Omental fat pad (tissue), 4 donors: ENCODE measurements around the gene LTB. TPM values are rescaled to one million over a fixed set of nuclear protein-coding genes. Genes with fewer than 3 reads are reported as not detected.
A peak's percentile ranks its signal among the peaks of the same experiment; 100 is the strongest.

Source experiments
- ATAC-seq: fragments of 150-250 bp; one replicate; pipeline ENCODE4 v1.9.1; 2016; ENCODE audit warnings: mild to moderate bottlenecking, moderate library complexity; ENCODE audit not compliant: low FRiP score
- DNase-seq: peaks from one replicate; pipeline ENCODE4 v3.0.0-alpha.2; 2019; ENCODE audit warnings: low spot score
- total RNA-seq, 4 donors: library from RNA; depleted of rRNA; stranded (reverse); fragments of >200 nt; gene quantifications; one replicate each; pipeline ENCODE4 v1.1.0, GENCODE V29; 2016
- TF ChIP-seq, protein P1 (sequence below), 3 donors: fragments of 450-650 bp; IDR thresholded peaks; one replicate each; pipeline ENCODE4 v1.5.1; 2016 to 2017; ENCODE audit warnings: antibody characterized with exemption in 3 of 3, mild to moderate bottlenecking in 3 of 3, moderate library complexity in 2 of 3

The LTB gene
- total RNA-seq, 4 donors from 2014 or later = 0.72 to 5.5 (median 1.9) TPM

DNA sequence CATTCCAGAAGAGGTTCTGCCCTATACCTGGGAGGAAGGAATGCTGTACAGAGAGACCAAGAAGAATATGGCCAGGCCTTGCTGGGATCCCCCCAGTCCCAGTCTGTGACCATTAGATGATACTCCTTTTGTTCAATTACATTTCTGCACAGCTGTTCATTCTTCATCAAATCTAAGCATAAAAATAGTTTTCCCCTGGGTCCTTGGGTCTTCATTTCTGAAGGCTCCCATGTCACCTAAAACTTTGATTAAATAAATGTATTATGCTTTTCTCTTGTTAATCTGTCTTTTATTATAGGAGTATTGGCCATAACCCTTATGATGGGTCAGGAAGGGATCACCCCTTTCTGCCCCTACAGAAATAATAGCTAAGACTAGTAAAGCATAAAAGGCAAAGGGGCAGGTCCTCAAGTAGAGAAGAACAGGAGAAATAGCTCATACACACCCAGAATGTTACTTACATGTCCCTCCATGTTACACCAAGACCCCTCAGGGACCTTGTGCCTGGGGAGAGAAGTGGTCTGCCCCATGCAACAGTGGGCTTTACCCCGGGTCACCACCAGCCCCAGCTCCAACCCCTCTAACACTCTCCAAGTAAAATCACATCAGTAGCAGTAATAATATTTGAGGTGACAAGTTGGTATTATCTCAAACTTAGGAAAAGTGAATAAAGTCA, 12.2 kb downstream of the LTB start:
- TF ChIP-seq, protein P1, sequence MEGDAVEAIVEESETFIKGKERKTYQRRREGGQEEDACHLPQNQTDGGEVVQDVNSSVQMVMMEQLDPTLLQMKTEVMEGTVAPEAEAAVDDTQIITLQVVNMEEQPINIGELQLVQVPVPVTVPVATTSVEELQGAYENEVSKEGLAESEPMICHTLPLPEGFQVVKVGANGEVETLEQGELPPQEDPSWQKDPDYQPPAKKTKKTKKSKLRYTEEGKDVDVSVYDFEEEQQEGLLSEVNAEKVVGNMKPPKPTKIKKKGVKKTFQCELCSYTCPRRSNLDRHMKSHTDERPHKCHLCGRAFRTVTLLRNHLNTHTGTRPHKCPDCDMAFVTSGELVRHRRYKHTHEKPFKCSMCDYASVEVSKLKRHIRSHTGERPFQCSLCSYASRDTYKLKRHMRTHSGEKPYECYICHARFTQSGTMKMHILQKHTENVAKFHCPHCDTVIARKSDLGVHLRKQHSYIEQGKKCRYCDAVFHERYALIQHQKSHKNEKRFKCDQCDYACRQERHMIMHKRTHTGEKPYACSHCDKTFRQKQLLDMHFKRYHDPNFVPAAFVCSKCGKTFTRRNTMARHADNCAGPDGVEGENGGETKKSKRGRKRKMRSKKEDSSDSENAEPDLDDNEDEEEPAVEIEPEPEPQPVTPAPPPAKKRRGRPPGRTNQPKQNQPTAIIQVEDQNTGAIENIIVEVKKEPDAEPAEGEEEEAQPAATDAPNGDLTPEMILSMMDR (IDR thresholded peaks at IDR 0.05) = no peak
- DNase-seq = no peak
- no peak for ATAC-seq

DNA sequence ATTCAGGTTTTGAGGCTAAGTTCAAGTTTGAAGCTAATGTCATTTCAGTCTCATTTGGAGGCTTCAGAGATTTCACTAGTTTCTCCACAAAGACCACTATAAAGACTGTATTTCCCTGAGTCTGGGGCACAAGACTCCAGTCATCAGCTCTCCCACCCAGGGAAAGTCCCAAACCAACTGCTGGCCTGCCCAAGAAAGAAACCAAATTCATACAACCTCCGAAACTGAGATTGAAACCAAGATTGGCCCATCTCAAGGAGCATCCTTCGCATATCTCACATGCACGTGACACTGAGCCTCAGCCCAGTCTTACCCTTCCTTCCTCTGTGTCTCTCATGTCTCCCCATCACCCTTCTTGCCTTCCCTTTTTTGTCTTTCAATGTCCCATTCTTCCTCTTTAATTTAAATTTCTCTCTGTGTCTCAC, 13.7 kb downstream of the LTB start:
- TF ChIP-seq, protein P1 (IDR thresholded peaks at IDR 0.05) = no peak
- DNase-seq (no peak), ATAC-seq (no peak)

DNA sequence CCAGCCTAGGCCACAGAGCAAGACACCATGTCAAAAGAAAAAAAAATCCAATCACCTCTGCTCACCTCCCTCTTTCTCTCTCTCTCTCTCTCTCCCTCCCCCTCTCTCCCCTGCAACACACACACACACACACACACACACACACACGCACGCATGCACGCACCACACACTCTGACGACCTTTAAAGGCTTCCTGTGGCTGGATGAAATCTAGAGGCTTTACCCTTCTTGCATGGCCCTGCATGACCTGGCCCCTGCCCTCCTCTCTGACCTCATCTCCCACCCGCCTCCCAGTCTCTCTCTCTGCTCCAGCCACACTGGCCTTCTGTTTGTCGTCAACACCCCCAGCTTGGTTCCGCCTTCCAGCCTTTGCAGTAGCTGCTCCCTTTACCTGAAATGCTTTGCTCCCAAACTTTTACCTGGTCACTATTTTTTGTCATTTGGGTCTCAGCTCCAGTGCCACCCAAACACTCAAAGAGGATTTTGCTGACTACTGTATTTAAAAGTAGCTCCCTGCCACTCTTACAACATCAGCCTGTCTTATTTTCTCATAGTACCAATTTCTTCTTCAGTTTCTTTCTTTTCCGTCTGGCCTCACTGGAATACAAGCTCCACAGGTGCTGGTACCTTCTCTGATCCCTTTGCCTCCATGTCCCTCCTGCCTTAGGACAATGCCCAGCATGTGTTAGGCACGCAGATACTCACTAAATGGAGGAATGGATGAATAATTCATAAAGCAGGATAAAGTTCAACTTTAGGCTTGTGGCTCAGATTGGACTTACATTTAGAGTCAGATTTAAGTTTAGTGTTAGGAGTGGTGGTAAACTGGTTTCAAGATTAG, 14.5 kb downstream of the LTB start:
- TF ChIP-seq, protein P1 (IDR thresholded peaks at IDR 0.05) = no peak
- DNase-seq (no peak), ATAC-seq (no peak)

DNA sequence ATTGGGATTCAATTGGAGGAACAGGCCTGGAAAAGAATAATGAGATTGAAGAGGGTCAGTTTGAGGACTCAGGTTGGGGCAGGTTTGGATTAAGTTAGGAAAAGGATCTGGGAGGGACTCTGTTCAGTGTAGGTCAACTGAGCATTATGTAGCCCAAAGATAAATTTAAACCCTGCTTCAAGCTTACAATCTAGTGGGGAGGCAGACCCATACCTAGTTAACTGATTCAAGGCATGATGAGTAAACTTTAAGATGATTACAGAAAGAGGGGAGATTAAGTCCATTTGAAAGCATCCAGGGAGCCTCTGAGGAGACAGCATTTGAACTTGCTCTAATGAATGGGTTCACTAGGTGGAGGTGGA, 21.5 kb downstream of the LTB start:
- TF ChIP-seq, protein P1 (IDR thresholded peaks at IDR 0.05) = no peak
- ATAC-seq = no peak
- no peak for DNase-seq

DNA sequence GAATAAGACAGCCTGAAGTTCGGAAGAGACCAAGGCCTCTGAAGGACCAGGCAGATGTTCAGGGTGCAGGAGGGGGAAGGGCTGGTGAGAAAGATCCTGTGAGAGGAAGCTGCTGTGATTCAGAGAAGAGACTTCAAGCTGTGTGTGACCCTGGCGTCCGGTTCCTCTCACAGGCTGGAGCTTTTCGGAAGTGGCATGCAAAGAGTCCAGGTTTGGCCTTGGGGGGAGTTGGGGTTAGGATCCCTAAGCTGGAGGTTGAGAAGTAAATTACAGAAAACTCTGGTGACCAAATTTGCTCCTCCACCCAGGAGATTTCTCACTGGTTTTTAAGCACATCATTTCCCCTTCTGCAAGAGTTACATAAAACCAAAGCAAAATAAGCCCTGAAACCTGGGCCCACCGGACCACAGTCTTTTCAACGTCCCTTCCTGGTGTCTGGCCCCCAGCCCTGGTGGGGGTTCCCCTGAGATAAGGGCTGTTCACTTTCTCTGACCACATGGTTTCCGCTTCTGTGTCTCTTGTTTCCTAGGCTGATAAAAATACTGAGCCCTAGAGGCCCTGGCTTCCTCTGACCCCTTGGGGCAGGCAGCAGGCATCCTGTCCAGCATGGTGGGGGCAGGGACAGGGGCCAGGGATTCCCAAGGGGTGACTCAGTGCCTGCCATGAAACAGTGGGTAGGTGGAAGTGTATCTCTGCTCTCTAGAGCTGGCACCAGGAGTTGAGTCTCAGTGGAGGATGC, 22.1 kb downstream of the LTB start:
- TF ChIP-seq, protein P1 (IDR thresholded peaks at IDR 0.05) = no peak
- ATAC-seq (peak; percentile 56), DNase-seq (no peak)

DNA sequence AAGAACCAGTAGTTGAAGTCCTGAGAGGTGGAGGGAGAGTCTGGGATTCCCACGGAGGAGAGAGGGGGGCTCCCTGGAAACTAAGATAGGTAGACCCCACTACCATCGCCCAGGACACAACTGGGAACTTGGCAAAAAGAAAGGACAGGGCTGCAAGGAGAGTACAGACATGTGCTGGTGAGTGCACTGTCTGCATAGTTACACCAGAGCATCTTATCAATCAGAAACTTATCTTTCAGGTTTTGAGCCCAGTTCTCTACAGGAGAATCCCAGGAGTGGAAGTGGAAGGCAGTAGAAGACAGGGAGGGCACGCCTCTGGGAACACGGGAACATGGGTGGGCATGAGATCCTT, 22.6 kb downstream of the LTB start:
- TF ChIP-seq, protein P1 (IDR thresholded peaks at IDR 0.05) = no peak
- DNase-seq = no peak
- no peak for ATAC-seq
